ENCODE data around the gene BABAM2. TPM values are rescaled to one million over a fixed set of nuclear protein-coding genes. Genes with fewer than 3 reads are reported as not detected.
A peak's percentile ranks its signal among the peaks of the same experiment; 100 is the strongest.

BABAM2 gene
- total and polyA plus RNA-seq, 7 experiments from 2014 or later, result 34.2 to 58.2 (median 44.2) TPM

DNA sequence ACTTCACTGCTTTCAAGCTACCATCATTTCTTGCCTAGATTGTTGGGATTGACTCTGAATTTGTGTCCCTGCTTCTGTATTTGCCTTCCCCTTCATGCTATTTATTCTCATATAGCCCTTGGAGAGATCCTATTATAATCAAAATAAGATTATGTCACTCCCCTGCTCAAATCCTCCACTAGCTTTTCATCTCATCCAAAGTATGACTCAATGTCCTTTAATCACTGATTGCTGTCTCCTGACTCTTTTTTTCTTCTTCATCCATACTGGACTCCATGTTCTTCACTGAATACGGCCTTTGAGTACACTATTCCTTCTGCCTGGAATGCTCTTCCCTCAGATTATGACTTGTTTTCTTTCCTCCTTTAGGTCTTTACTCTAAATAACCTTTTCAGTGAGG lies 5.3 kb upstream of the BABAM2 start:
- no peak overlapping the region for H3K27ac Mint-ChIP-seq
- POLR2A ChIA-PET, result no interaction called here
- peaks cover 0 to 8% (median 0%) of the 10 kb centered on the region in 11 donors for H3K9me3 Mint-ChIP-seq

GRCh38 chr2:27885661-27886060 lies 4.9 kb upstream of the BABAM2 start:
- H3K36me3 Mint-ChIP-seq, result peaks cover 0 to 9% (median 6%) of the 10 kb centered on the region in 5 donors
- ChIA-PET CTCF (no interaction called here), POLR2A (no interaction called here)
- H3K4me3 ChIP-seq (ENCODE audit: low read length), result no peak overlapping the region
- DNase-seq, result no peak
- H3K4me3 Mint-ChIP-seq, result no peak overlapping the region
- no peaks in the 10 kb centered on the region for H3K36me3 ChIP-seq (ENCODE audit: control insufficient read depth in 2 of 3, insufficient read depth in 3 of 3, low read length in 3 of 3)
- peaks cover 0 to 22% (median 15%) of the 10 kb centered on the region in 7 donors for H3K4me1 Mint-ChIP-seq
- no peak for ATAC-seq
- no peaks in the 10 kb centered on the region for H3K27me3 ChIP-seq (ENCODE audit: control insufficient read depth in 2 of 2, insufficient read depth in 2 of 2, low read length in 2 of 2)
- intact Hi-C loops (cut with micrococcal nuclease), result no loop called here
- H3K27me3 Mint-ChIP-seq, result no peaks in the 10 kb centered on the region
- no peaks in the 10 kb centered on the region for H3K9me3 ChIP-seq (ENCODE audit: control insufficient read depth in 2 of 3, low read length in 3 of 3)
- H3K27ac ChIP-seq (ENCODE audit: low read depth, low read length), result no peak overlapping the region
- H3K9me3 Mint-ChIP-seq, result peaks cover 0 to 5% (median 0%) of the 10 kb centered on the region in 11 donors
- H3K27ac Mint-ChIP-seq, result peak overlapping the region in 1 of 9 donors; percentile 38
- H3K4me1 ChIP-seq (ENCODE audit: control insufficient read depth in 2 of 2, insufficient read depth in 2 of 2, low read length in 2 of 2), result peaks cover 7 to 8% of the 10 kb centered on the region in 2 donors

More for the DNA sequence above, 5.3 kb upstream of the BABAM2 start:
- Histone ChIP-seq H3K27me3 (ENCODE audit: control insufficient read depth in 2 of 2, insufficient read depth in 2 of 2, low read length in 2 of 2) (no peaks in the 10 kb centered on the region), H3K4me1 (ENCODE audit: control insufficient read depth in 2 of 2, insufficient read depth in 2 of 2, low read length in 2 of 2) (peaks cover 7 to 8% of the 10 kb centered on the region in 2 donors), H3K27ac (ENCODE audit: low read depth, low read length) (no peak overlapping the region), H3K4me3 (ENCODE audit: low read length) (no peak overlapping the region), H3K9me3 (ENCODE audit: control insufficient read depth in 2 of 3, low read length in 3 of 3) (no peaks in the 10 kb centered on the region), H3K36me3 (ENCODE audit: control insufficient read depth in 2 of 3, insufficient read depth in 3 of 3, low read length in 3 of 3) (no peaks in the 10 kb centered on the region)
- H3K4me1 Mint-ChIP-seq, result peaks cover 0 to 20% (median 13%) of the 10 kb centered on the region in 7 donors
- no peaks in the 10 kb centered on the region for H3K27me3 Mint-ChIP-seq
- intact Hi-C loops (cut with micrococcal nuclease), result no loop called here
- CTCF ChIA-PET, result no interaction called here
- H3K4me3 Mint-ChIP-seq, result no peak overlapping the region
- no peak for DNase-seq
- ATAC-seq, result no peak
- H3K36me3 Mint-ChIP-seq, result peaks cover 0 to 11% (median 9%) of the 10 kb centered on the region in 5 donors

- H3K4me3 ChIP-seq (ENCODE audit: low read length), result no peak overlapping the region
- H3K27me3 Mint-ChIP-seq, result peaks cover 0 to 3% (median 0%) of the 10 kb centered on the region in 5 donors
- H3K36me3 Mint-ChIP-seq, result peaks cover 0 to 11% (median 9%) of the 10 kb centered on the region in 5 donors
- no peak overlapping the region for H3K27ac Mint-ChIP-seq
- POLR2A ChIA-PET, result no interaction called here
- intact Hi-C loops (cut with micrococcal nuclease), result no loop called here
- no peak for ATAC-seq
- no peak for DNase-seq
- CTCF ChIA-PET, result no interaction called here
- no peak overlapping the region for H3K27ac ChIP-seq (ENCODE audit: low read depth, low read length)
- H3K9me3 Mint-ChIP-seq, result peaks cover 0 to 5% (median 3%) of the 10 kb centered on the region in 11 donors
- H3K4me1 Mint-ChIP-seq, result peaks cover 6 to 28% (median 20%) of the 10 kb centered on the region in 7 donors
- H3K4me3 Mint-ChIP-seq, result no peak overlapping the region
- H3K27me3 ChIP-seq (ENCODE audit: control insufficient read depth in 2 of 2, insufficient read depth in 2 of 2, low read length in 2 of 2), result no peaks in the 10 kb centered on the region
- peaks cover 9 to 13% of the 10 kb centered on the region in 2 donors for H3K4me1 ChIP-seq (ENCODE audit: control insufficient read depth in 2 of 2, insufficient read depth in 2 of 2, low read length in 2 of 2)
- no peaks in the 10 kb centered on the region for H3K36me3 ChIP-seq (ENCODE audit: control insufficient read depth in 2 of 3, insufficient read depth in 3 of 3, low read length in 3 of 3)
- no peaks in the 10 kb centered on the region for H3K9me3 ChIP-seq (ENCODE audit: control insufficient read depth in 2 of 3, low read length in 3 of 3)
Measured at GRCh38 chr2:27886322-27886721, 4.2 kb upstream of the BABAM2 start.

GRCh38 chr2:27887111-27887510 lies 3.4 kb upstream of the BABAM2 start:
- DNase-seq, result no peak
- H3K4me3 ChIP-seq (ENCODE audit: low read length), result no peak overlapping the region
- no peak overlapping the region for H3K27ac Mint-ChIP-seq
- H3K4me3 Mint-ChIP-seq, result peak overlapping the region in 1 of 10 donors; percentile 16
- peaks cover 17 to 21% of the 10 kb centered on the region in 2 donors for H3K4me1 ChIP-seq (ENCODE audit: control insufficient read depth in 2 of 2, insufficient read depth in 2 of 2, low read length in 2 of 2)
- peaks cover 0 to 6% (median 3%) of the 10 kb centered on the region in 5 donors for H3K36me3 Mint-ChIP-seq
- no peaks in the 10 kb centered on the region for H3K27me3 ChIP-seq (ENCODE audit: control insufficient read depth in 2 of 2, insufficient read depth in 2 of 2, low read length in 2 of 2)
- peaks cover 0 to 5% (median 2%) of the 10 kb centered on the region in 11 donors for H3K9me3 Mint-ChIP-seq
- peaks cover 10 to 36% (median 28%) of the 10 kb centered on the region in 7 donors for H3K4me1 Mint-ChIP-seq
- H3K9me3 ChIP-seq (ENCODE audit: control insufficient read depth in 2 of 3, low read length in 3 of 3), result no peaks in the 10 kb centered on the region
- ChIA-PET CTCF (no interaction called here), POLR2A (no interaction called here)
- H3K27ac ChIP-seq (ENCODE audit: low read depth, low read length), result no peak overlapping the region
- intact Hi-C loops (cut with micrococcal nuclease), result no loop called here
- no peak for ATAC-seq
- H3K27me3 Mint-ChIP-seq, result peaks cover 0 to 3% (median 0%) of the 10 kb centered on the region in 5 donors
- H3K36me3 ChIP-seq (ENCODE audit: control insufficient read depth in 2 of 3, insufficient read depth in 3 of 3, low read length in 3 of 3), result no peaks in the 10 kb centered on the region

DNA sequence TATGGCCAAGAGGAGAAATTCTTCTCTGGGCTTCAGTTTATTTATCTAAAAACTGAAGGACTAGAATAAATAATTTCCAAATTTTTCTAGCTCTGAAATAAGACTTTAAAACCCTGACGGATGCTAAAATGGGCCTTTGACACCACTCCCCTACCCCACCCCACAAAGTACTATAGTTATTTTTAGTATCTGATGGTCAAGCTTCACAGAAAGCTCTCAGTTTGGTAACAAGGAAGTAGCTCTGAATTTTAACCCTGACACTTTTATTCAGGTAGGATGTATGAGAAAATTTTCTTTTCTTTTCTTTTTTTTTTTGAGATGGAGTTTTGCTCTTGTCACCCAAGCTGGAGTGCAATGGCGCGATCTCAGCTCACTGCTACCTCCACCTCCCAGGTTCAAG lies 2.7 kb upstream of the BABAM2 start:
- Mint-ChIP-seq H3K9me3 (peaks cover 0 to 5% (median 0%) of the 10 kb centered on the region in 11 donors), H3K4me1 (peaks cover 17 to 42% (median 35%) of the 10 kb centered on the region in 7 donors), H3K27ac (no peak overlapping the region), H3K36me3 (peaks cover 0 to 7% (median 0%) of the 10 kb centered on the region in 5 donors), H3K27me3 (peaks cover 0 to 3% (median 0%) of the 10 kb centered on the region in 5 donors), H3K4me3 (no peak overlapping the region)
- no peak overlapping the region for H3K27ac ChIP-seq (ENCODE audit: low read depth, low read length)
- no peak overlapping the region for H3K4me3 ChIP-seq (ENCODE audit: low read length)
- intact Hi-C loops (cut with micrococcal nuclease), result no loop called here
- CTCF ChIA-PET, result no interaction called here
- ATAC-seq (no peak), DNase-seq (no peak)
- H3K36me3 ChIP-seq (ENCODE audit: control insufficient read depth in 2 of 3, insufficient read depth in 3 of 3, low read length in 3 of 3), result no peaks in the 10 kb centered on the region
- peaks cover 24% of the 10 kb centered on the region in 2 donors for H3K4me1 ChIP-seq (ENCODE audit: control insufficient read depth in 2 of 2, insufficient read depth in 2 of 2, low read length in 2 of 2)
- POLR2A ChIA-PET, result interaction anchor here (0.7 kb wide), 1 partner anchor 36 kb away, joined by 3 read pairs; no protein-coding TSS in a partner anchor
- H3K9me3 ChIP-seq (ENCODE audit: control insufficient read depth in 2 of 3, low read length in 3 of 3), result no peaks in the 10 kb centered on the region
- no peaks in the 10 kb centered on the region for H3K27me3 ChIP-seq (ENCODE audit: control insufficient read depth in 2 of 2, insufficient read depth in 2 of 2, low read length in 2 of 2)

- Mint-ChIP-seq H3K4me3 (peak overlapping the region in 1 of 10 donors; percentile 99), H3K9me3 (peaks cover 0 to 5% (median 0%) of the 10 kb centered on the region in 11 donors), H3K4me1 (peaks cover 21 to 50% (median 42%) of the 10 kb centered on the region in 7 donors), H3K27me3 (peaks cover 0 to 3% (median 0%) of the 10 kb centered on the region in 5 donors), H3K36me3 (peaks cover 0 to 7% (median 0%) of the 10 kb centered on the region in 5 donors), H3K27ac (peak overlapping the region in 6 of 9 donors; percentile 13 to 100 (median 54))
- no peaks in the 10 kb centered on the region for H3K9me3 ChIP-seq (ENCODE audit: control insufficient read depth in 2 of 3, low read length in 3 of 3)
- no peaks in the 10 kb centered on the region for H3K27me3 ChIP-seq (ENCODE audit: control insufficient read depth in 2 of 2, insufficient read depth in 2 of 2, low read length in 2 of 2)
- H3K4me1 ChIP-seq (ENCODE audit: control insufficient read depth in 2 of 2, insufficient read depth in 2 of 2, low read length in 2 of 2), result peaks cover 27 to 30% of the 10 kb centered on the region in 2 donors
- ChIA-PET CTCF (no interaction called here), POLR2A (no interaction called here)
- H3K36me3 ChIP-seq (ENCODE audit: control insufficient read depth in 2 of 3, insufficient read depth in 3 of 3, low read length in 3 of 3), result no peaks in the 10 kb centered on the region
- ATAC-seq, result no peak
- H3K27ac ChIP-seq (ENCODE audit: low read depth, low read length), result no peak overlapping the region
- no peak for DNase-seq
- no peak overlapping the region for H3K4me3 ChIP-seq (ENCODE audit: low read length)
- intact Hi-C loops (cut with micrococcal nuclease), result no loop called here
Measured at GRCh38 chr2:27888790-27889189, 1.7 kb upstream of the BABAM2 start.

- H3K4me3 ChIP-seq (ENCODE audit: low read length), result peak overlapping the region; percentile 95
- POLR2A ChIA-PET, result interaction anchor here (1.0 to 1.4 kb wide), 2 partner anchors 39 to 519 kb away, joined by 3 to 5 read pairs; no protein-coding TSS in a partner anchor
- H3K27ac Mint-ChIP-seq, result peak overlapping the region; percentile 95 to 100 (median 100)
- CTCF ChIA-PET, result interaction anchor here (1.2 kb wide), 1 partner anchor 17 kb away, joined by 3 read pairs; no protein-coding TSS in a partner anchor
- H3K9me3 Mint-ChIP-seq, result peaks cover 0 to 5% (median 0%) of the 10 kb centered on the region in 11 donors
- no peaks in the 10 kb centered on the region for H3K36me3 ChIP-seq (ENCODE audit: control insufficient read depth in 2 of 3, insufficient read depth in 3 of 3, low read length in 3 of 3)
- intact Hi-C loops (cut with micrococcal nuclease), result loop anchor here (1.0 to 10.0 kb wide), 12 partner anchors 71 to 1228 kb away; partner anchors contain the start of genes CLIP4 (in 2 of the 2), FOSL2 (in 2 of the 2), MRPL33 (in 2 of the 2) and ATRAID (in 1 of the 2)
- peak in 1 of 9 donors; percentile 14 for DNase-seq
- no peaks in the 10 kb centered on the region for H3K27me3 ChIP-seq (ENCODE audit: control insufficient read depth in 2 of 2, insufficient read depth in 2 of 2, low read length in 2 of 2)
- H3K9me3 ChIP-seq (ENCODE audit: control insufficient read depth in 2 of 3, low read length in 3 of 3), result no peaks in the 10 kb centered on the region
- peak overlapping the region; percentile 99 for H3K27ac ChIP-seq (ENCODE audit: low read depth, low read length)
- peaks cover 27 to 30% of the 10 kb centered on the region in 2 donors for H3K4me1 ChIP-seq (ENCODE audit: control insufficient read depth in 2 of 2, insufficient read depth in 2 of 2, low read length in 2 of 2)
- H3K27me3 Mint-ChIP-seq, result peaks cover 0 to 3% (median 0%) of the 10 kb centered on the region in 5 donors
- peak overlapping the region; percentile 96 to 100 (median 98) for H3K4me3 Mint-ChIP-seq
- peaks cover 26 to 59% (median 51%) of the 10 kb centered on the region in 7 donors for H3K4me1 Mint-ChIP-seq
- peaks cover 4 to 16% (median 9%) of the 10 kb centered on the region in 5 donors for H3K36me3 Mint-ChIP-seq
- no peak for ATAC-seq
Measured at GRCh38 chr2:27889774-27890145, 769 bp upstream of the BABAM2 start.
